Testis (tissue), 3 donors: ENCODE results near the gene NID1. TPM values are rescaled to one million over a fixed set of nuclear protein-coding genes. Genes with fewer than 3 reads are reported as not detected.

Experiments used
- DNase-seq: peaks from one replicate; pipeline ENCODE4 v3.0.0-alpha.2; 2019
- H3K27ac ChIP-seq, 2 donors: fragments of 200-600 bp; sonication (generic); one replicate each; pipeline ENCODE4 v1.5.1; 2019
- H3K27me3 ChIP-seq: fragments of 200-600 bp; sonication (generic); one replicate; pipeline ENCODE4 v1.5.1; 2019
- H3K36me3 ChIP-seq: fragments of 200-600 bp; sonication (generic); one replicate; pipeline ENCODE4 v1.5.1; 2017; ENCODE audit warnings: low read depth; ENCODE audit errors: missing control alignments
- H3K4me1 ChIP-seq: fragments of 200-600 bp; sonication (generic); one replicate; pipeline ENCODE4 v1.5.1; 2019
- H3K4me3 ChIP-seq, 2 donors: fragments of 200-600 bp; sonication (generic); one replicate each; pipeline ENCODE4 v1.5.1; 2017 to 2019
- H3K9me3 ChIP-seq: fragments of 200-600 bp; sonication (generic); one replicate; pipeline ENCODE4 v1.5.1; 2017
- CTCF ChIP-seq, 3 experiments: fragments of 450-650 bp in 2 of 3; fragments of 200-600 bp in 1 of 3; sonication (generic) in 1 of 3; IDR thresholded peaks; one replicate each; pipeline ENCODE4 v1.5.1; 2016 to 2019; ENCODE audit warnings: antibody characterized with exemption in 3 of 3, mild to moderate bottlenecking in 2 of 3, moderate library complexity in 1 of 3
- POLR2A ChIP-seq: fragments of 450-650 bp; IDR thresholded peaks from one replicate; pipeline ENCODE4 v1.6.1; 2017; ENCODE audit warnings: antibody characterized with exemption, mild to moderate bottlenecking, moderate library complexity
- WGBS, 2 donors: methylation state at CpG; one replicate each; pipeline ENCODE4 v1.1.5; 2018; 5-methylcytosine and 5-hydroxymethylcytosine counted together
- intact Hi-C: fragments of 100-400 bp; cut with DNase I; formaldehyde crosslinking; loops from one replicate; pipeline ENCODE4 v1.15.1; 2023; ENCODE audit warnings: low total_unique reads
- polyA plus RNA-seq: library from polyadenylated mRNA; stranded (reverse); fragments of 350-450 nt; fragmentation: Illumina TruSeq; extraction: RNeasy Lipid Tissue Mini Kit (QIAGEN cat#74804); gene quantifications from one replicate; pipeline ENCODE4 v1.2.3, GENCODE V29; 2014; ENCODE audit warnings: low read depth, low replicate concordance; ENCODE audit not compliant: insufficient read depth
- total RNA-seq, 2 donors: library from RNA; depleted of rRNA; stranded (reverse); fragments of >200 nt; gene quantifications; one replicate each; pipeline ENCODE4 v1.2.3, GENCODE V29; 2016

Gene NID1
- total and polyA plus RNA-seq, 3 donors from 2014 or later = 18.8 to 36.1 (median 21.0) TPM

DNA sequence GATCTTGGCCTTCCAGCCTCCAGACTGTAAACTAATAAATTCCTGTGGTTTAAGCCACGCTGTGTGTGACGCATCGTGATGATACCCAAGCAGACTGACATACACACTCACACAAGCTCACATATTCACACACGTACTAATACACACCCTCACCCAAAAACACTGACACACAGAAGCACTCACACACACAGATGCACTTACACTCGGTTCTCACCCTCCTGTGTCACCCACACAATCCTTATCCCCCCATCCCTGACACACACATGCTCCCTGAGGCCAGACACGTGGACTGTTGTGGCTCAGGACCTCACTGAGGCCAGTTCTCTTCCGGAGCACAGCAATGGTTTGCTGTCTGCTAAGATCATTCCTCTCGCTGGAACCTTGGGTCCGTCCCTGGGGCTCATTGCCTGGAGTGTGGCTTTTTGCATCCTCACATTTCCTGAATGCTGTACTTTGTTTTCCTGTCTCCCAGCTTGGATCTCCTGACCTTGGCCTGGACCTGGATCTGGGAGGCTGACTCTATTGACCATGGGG, 121.2 kb downstream of the NID1 start:
- Histone ChIP-seq H3K4me3 (no peak overlapping the region), H3K27ac (no peak overlapping the region), H3K4me1 (peaks cover 7% of the 10 kb centered on the region), H3K9me3 (no peaks in the 10 kb centered on the region), H3K36me3 (no peaks in the 10 kb centered on the region), H3K27me3 (no peaks in the 10 kb centered on the region)
- DNase-seq = no peak
- no peak for TF ChIP-seq CTCF (IDR thresholded peaks at IDR 0.05)
- no peak for TF ChIP-seq POLR2A
- intact Hi-C loops = no loop called here
- WGBS, 2 donors = 56 to 61% methylated on average over 9 of the region's 9 CpGs

DNA sequence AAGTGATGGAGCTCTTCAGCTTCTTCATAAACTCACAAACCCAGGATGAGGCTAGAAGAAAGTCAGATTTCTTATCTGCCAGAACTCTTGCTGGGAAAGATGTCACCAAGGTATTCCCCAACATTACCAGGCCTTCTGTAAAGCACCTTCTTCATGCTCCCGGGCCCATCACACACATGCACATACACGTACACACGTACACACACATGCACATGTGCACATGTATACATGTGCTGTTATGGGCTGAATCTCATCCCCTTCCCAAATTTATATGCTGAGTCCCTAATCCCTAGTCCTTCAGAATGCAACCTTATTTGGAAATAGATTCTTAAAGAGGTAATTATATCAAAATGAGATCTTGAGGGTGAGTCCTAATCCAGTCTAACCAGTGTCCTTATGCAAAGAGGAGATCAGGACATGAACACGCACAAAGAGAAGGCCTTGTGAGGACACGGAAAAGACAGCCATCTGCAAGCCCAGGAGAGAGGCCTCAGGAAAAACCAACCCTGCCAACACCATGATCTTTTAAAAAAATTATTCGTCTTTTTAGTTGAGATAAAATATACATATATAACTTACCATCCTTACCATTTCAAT, 121.8 kb downstream of the NID1 start:
- no peak for DNase-seq
- intact Hi-C loops = no loop called here
- Histone ChIP-seq H3K9me3 (no peaks in the 10 kb centered on the region), H3K36me3 (no peaks in the 10 kb centered on the region), H3K27me3 (no peaks in the 10 kb centered on the region), H3K4me1 (peaks cover 7% of the 10 kb centered on the region), H3K27ac (no peak overlapping the region), H3K4me3 (no peak overlapping the region)
- 89 to 94% methylated on average over 6 of the region's 6 CpGs for WGBS, 2 donors
- TF ChIP-seq CTCF (IDR thresholded peaks at IDR 0.05) = no peak
- no peak for TF ChIP-seq POLR2A

- intact Hi-C loops = no loop called here
- WGBS, 2 donors = 91 to 97% methylated on average over 6 of the region's 6 CpGs
Measured at GRCh38 chr1:235942625-235942934, 122.3 kb downstream of the NID1 start.

GRCh38 chr1:235941876-235942624, 122.8 kb downstream of the NID1 start:
- no peak for TF ChIP-seq POLR2A
- Histone ChIP-seq H3K4me3 (no peak overlapping the region), H3K4me1 (peaks cover 7% of the 10 kb centered on the region), H3K36me3 (no peaks in the 10 kb centered on the region), H3K9me3 (no peaks in the 10 kb centered on the region), H3K27ac (no peak overlapping the region), H3K27me3 (no peaks in the 10 kb centered on the region)
- DNase-seq = no peak
- 91 to 92% methylated on average over 12 of the region's 12 CpGs for WGBS, 2 donors
- intact Hi-C loops = no loop called here

More at GRCh38 chr1:235942625-235942934, 122.3 kb downstream of the NID1 start:
- no peaks in the 10 kb centered on the region for H3K9me3 ChIP-seq
- H3K36me3 ChIP-seq = no peaks in the 10 kb centered on the region
- DNase-seq = no peak
- no peaks in the 10 kb centered on the region for H3K27me3 ChIP-seq
- TF ChIP-seq POLR2A (no peak), CTCF (IDR thresholded peaks at IDR 0.05) (no peak)
- H3K4me3 ChIP-seq = no peak overlapping the region
- H3K27ac ChIP-seq = no peak overlapping the region
- peaks cover 7% of the 10 kb centered on the region for H3K4me1 ChIP-seq

GRCh38 chr1:235940285-235940684, 124.6 kb downstream of the NID1 start:
- Histone ChIP-seq H3K4me3 (no peak overlapping the region), H3K27me3 (no peaks in the 10 kb centered on the region), H3K9me3 (no peaks in the 10 kb centered on the region), H3K4me1 (peaks cover 13% of the 10 kb centered on the region), H3K27ac (no peak overlapping the region), H3K36me3 (no peaks in the 10 kb centered on the region)
- 87 to 96% methylated on average over 6 of the region's 6 CpGs for WGBS, 2 donors
- no peak for TF ChIP-seq CTCF (IDR thresholded peaks at IDR 0.05)
- TF ChIP-seq POLR2A = no peak
- intact Hi-C loops = no loop called here
- DNase-seq = no peak
